Effector CD8-positive, alpha-beta T cell (primary cell): ENCODE data around the gene EFCAB12.

Experiments
- DNase-seq: peaks from one replicate; lab custom pipeline; 2025; lab: John Stamatoyannopoulos, UW
- total RNA-seq, 4 experiments: gene quantifications; one replicate each; lab custom pipeline; 2026; lab: John Stamatoyannopoulos, UW

EFCAB12 gene
- 1.6 to 4.3 (median 2.6) reads per million in 4 experiments for total RNA-seq

DNA sequence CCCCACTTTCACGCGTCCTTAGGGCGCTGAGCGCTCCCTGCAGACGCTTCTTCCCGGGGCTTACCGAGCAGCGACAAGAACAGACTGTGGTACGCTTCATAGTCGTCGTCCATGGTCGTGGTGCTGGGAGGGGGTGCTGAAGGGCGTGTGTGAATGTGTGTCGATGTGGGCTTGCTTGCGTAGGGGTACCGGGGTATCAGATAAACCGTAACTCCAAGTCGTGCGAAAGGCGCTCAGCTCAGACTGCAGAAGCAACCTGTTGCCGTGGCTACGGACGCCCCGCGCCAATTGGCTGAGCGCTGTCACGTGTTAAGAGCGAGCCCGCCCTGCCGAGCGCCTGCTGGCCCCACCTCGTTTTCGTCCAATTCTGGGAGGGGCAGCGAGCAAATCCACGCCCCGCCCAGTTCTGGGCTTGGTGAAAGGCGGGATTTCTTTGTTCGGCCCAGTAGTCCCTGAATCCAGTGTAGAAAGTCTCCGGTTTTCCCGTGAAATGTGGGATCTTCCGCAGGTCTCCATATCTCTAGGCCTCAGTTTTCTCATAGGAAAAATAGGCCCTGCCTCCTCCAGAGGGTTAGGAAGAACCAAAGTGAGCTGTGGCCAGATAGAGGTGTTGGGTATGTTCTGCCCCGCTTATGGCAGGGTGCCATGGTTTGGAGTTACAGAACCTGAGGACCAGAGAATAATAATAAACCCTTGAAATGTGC is at the start of gene EFCAB12:
Gene EFCAB12, minus strand, starts transcription at position 261 of the 704 bp plus-strand sequence. Its CDS starts 148 bp downstream, at position 113.
- peak; percentile 89 for DNase-seq

DNA sequence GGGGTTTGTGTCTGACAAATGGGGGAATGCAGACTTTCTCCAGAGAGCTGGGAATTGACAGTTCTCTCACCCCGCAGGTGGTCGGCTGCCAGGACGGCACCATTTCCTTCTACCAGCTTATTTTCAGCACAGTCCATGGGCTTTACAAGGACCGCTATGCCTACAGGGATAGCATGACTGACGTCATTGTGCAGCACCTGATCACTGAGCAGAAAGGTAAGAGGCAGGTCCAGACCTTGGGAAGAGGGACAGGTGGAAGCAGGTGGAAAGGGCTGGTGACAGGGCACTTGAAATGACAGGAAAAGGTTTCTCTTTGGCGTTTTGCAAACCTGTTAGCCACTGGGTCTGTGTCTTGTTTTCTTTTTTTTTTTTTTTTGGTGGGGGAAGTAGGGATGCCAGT is 48.1 kb upstream of the EFCAB12 start:
- no peak for DNase-seq

DNA sequence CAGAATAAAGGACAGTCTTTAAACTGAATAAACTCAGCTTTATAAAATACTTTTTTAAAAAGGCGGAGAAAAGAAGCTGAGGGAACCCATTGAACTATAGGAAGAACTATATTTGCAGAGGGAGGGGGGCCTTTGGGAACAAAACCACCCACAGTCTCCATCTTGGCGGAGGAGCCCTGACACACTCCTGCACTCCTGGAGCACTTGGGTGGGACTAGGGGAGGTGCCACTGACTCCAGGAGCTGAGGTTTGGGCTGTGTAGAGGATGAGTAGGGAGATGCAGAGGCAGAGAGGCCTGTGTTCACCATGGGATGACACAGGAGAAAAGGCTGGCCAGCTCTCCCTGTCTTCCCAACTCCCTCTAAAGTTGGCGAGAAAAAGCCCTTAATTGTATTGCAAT is 47.4 kb upstream of the EFCAB12 start:
- no peak for DNase-seq

DNA sequence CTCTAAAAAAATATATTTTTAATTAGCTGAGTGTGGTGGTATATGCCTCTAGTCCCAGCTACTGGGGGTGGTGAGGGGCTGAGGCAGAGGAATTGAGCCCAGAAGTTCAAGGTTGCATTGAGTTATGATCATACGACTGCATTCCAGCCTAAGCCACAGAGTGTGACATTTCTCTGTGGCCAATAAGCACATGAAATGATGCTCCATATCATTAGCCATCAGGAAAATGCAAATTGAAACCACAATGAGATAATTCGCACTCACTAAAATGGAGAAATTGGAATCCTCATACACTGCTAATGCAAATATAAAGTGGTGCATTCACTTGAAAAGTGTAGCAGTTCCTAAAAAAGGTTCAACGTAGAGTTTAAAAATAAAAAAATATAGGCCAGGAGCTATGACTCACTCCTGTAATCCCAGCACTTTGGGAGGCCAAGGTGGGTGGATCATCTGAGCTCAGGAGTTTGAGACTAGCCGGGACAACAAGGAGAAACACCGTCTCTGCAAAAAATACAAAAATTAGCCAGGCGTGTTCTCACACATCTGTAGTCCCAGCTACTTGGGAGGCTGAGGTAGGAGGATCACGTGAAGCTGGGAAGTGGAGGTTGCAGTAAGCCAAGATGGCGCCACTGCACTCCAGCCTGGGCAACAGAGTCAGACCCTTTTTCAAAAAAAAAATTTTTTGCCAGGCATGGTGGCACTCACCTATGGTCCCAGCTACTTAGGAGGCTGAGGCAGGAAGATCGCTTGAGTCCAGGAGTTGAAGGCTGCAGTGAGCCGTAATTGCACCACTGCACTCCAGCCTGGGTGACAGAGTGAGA is 46.8 kb upstream of the EFCAB12 start:
- no peak for DNase-seq

DNA sequence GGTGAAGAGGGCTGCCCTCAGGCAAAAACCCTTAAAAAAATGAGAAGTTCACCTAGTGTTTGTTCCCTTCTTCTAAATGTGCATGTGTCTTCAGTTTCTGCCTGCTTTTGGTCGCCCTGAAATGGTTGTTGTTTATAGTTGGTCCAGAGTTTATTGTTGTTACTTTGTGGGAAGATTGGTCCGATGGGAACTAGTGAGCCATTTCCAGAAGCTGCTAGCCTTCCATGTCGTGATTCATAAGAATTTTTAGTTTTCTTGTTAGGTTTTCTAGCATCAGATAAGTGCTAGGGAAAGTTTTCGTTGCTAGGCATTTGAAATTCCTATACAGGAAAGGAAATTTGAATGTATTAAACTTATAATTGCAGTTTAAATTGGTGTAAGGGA is 45.3 kb upstream of the EFCAB12 start:
- DNase-seq, result no peak

DNA sequence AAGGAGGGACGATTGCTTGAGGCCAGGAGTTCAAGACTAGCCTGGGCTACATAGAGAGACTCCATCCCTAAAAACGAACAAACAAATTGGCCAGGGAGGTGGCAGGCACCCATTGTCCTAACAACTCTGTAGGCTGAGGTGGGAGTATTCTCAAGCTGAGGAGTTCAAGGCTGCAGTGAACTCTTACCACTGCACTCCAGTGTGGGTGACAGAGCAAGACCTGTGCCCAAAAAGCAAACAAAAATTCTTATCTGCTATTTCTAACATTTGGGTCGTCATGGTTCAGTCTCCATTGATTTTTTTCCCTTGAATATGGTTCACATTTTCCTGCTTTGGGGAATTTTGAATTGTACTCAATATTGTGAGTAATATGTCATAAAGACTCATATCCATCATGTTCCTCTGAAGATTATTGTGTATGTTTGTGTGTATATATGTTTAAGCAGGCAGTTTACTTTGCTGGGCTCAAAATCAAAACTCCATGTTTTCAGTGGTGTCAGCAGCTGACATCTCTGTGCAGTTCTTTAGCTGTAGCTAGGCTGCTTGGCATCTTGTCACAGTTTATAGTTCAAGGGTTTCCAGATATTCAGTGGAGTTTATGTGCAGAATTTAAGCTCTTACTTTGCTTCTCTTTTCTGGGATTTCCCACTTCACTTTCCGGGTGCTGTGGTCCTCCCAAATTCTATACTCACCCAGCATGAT is 44.8 kb upstream of the EFCAB12 start:
- DNase-seq, result no peak

DNA sequence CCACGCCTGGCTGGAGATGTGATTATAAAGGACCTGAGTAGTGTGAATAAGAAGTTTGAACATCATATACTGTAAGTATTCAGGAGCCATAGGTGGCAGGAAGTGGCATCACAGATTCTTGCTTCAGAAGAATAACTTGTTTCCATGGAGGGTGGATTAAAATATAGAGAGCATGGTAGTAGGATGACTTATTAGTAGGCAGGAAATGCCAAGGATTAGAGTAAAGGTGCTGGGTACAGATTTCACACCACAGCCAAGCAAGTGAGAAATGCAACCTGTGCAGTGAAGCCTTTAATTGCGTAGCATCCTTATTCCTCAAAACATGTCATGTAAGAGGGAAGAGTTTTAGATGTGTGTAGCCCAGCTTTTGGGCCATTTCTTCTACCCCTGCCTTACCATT is 42.4 kb upstream of the EFCAB12 start:
- DNase-seq, result no peak

DNA sequence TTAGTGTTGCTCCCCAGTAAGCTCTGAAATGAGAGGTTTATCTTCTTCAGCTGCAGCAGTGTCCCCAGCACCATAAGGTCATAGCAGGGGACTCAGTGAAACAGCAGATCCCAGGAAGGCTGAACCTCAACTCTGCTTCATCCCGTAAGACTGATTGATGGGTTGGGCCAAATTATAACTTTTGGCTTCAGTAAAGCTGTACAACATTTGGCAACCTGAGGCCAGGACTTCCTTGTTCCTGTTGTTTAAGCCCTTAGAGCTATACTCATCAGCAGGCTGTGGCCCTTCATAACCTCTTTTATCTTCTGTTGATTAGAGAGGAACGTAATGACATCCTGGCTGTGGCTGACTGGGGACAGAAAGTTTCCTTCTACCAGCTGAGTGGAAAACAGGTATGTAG is 40.6 kb upstream of the EFCAB12 start:
- no peak for DNase-seq

DNA sequence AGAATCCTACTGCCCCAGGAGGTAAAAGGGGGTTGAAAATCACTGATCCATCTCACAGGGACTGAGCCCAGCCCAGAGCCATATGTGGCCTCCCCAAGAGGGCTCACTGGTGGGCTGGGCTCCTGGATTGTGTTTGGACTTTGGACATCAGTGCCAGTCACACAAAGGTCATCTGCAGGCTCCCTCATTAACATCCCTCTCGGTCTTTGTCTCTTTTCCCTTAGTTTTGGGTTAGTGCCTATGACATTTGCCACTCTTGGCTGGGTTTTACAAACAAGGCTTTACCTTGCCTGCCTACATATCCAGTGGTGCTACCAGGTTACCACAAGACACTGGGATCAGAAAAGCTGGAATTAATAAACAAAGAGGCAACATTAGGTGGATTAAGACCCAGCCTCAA is 39.5 kb upstream of the EFCAB12 start:
- DNase-seq, result no peak

DNA sequence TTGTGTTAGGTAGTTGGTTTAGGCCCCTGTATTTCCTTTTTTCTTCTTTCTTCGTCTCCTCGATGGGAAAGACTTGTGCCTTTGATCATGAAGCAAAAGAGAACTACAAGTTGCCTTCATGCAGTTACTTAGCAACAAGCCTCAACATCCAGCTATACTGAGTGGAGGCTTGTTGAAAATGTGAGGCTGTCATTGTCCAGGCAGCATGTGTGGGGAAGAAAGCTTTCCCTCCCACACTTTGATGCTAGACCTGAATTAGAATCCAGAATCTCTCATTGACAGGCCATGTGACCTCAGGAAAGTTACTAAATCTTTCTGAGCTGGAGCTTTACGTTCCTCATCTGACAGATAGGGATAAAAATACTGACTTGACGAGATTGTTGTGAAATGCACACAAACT is 35.3 kb upstream of the EFCAB12 start:
- no peak for DNase-seq

DNA sequence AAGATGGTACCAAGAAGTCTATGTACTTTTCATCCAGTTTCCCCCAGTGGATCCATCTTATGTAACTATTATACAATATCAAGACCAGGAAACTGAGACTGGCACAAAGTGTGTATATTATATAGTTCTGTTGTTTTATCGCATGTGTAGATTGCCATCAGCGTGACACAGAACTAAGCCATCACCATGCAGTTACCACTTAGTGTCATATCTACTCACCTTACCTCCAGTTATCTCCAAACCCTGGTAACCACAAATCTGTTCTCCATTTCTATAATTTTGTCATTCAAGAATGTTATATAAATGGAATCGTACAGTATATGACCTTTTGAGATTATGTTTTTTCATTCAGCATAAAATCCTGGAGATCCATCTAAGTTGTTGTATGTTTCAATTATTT is 34.7 kb upstream of the EFCAB12 start:
- DNase-seq, result no peak

DNA sequence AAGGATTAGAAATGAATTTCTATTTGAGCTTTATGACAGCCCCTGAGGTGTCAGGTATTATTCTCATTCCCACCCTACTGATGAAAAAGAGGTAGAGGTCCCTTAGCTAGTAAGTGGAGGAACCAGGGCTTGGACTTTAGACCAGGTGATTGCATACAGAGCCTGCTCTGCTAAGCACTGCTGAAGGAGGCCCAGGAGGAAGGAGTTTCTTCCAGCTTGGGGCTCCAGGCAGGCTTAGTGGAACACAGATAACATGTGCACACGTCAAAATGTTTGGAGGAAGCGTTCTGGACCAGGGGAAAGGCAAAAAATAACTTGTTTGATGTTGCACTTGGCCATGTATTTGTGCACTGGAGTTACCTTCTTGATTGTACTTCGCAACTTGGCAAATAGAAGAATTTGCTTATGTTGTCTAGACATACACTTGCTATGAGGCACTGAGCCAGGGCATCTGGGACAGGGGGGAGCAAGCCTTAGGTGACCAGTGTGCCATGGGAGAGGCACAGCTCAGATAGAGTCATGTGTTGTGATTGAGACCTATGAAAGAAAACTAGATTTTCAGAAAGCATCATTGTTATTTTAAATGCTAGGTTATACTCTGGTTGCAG is 34.0 kb upstream of the EFCAB12 start:
- DNase-seq, result no peak

DNA sequence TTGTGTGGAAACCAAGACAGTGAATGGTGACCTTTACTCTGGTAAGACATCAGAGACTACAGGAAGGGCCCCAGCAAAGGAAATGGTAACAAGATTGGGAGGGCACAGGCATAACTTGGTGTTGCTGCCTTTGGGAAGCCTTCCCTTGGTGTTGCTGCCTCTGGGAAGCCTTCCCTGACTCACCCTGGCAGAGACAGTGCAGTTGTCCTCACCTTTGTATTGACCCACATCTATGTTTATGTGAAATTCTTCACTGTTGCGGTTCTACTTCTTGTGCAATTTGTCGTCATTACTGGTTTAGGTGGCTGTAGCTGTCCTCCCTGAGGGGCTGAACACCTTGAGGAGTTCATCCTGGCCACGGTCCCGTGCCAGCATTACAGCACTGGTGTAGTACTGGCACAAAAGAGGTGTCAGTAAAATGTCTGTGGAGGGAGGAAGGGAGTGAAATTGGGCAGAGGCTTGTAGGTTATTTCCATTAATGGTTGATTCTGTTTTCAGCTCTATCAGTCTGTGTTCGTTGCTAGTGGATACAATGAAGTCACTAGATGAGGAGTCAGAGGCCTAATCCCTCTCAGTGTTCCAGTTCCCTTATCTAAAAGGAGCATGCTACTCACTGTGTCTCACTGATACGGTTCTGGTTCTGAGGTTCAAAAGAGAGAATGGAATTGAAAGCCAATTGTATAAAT is 33.2 kb upstream of the EFCAB12 start:
- no peak for DNase-seq

DNA sequence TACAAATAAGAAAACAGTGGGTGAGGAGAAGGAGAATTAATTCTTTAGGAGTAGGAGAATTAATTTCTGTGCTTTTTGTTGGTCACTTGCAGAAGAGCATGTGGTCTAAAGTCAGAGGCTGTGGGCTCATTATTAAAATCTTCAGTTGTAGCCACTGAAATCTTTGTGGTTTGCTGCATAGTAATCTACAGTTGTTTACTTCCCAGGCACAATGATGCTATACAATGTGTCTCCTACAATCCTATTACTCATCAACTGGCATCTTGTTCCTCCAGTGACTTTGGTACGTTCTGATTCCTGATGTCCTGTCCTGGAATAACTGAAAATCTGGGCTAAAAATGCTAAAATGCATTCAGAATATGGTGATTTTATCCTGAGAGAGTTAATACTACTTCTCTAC is 32.6 kb upstream of the EFCAB12 start:
- no peak for DNase-seq

DNA sequence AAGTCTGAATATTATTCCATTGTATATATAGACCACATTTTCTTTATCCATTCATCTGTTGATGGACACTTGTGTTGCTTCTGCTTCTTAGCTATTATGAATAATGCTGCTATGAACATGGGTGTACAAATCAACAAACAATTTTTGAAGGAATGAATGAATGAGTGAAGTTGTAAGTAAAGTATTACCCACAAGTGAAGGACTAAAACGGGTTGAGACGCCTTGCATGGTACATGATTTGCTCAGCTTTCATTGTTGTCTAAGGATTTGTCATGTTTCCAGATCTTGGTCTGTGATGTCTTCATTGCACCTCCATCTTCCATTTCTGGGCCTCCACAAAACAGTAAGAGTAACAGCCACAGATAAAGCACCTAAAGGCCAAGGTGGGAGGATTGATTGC is 32.1 kb upstream of the EFCAB12 start:
- DNase-seq, result no peak

DNA sequence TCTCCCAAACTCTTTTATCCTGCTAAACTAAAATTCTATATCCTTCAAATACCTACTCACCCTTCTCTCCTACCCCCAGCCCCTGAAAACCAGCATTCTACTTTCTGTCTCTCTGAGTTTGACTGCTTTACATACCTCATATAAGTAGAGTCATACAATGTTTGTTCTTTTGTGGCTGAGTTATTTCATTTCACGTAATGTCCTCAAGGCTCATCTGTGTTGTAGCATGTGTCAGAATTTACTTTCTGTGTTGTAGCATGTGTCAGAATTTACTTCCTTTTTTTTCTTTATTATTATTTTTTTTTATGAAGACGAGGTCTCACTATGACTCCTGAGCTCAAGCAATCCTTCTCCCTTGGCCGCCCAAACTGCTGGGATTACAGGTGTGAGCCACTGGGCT is 31.7 kb upstream of the EFCAB12 start:
- no peak for DNase-seq

DNA sequence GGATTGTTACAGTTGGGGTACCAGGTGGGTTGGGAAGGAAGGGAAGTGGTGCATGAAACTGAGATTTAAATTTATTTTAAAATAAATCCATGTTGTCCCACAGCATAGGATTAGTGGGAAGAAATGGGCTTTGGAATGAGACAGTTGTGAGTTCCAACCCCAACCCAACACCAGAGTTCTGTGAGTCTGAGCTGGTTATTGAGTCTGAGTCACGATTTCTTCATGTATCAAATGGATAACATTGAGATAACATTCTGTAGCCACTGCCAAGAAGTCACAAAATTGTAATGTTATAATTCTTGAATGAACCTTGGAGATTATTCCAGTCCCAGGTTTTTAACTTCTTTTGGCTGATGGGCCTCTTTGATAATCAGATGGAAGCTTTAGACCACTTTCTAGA is 25.3 kb upstream of the EFCAB12 start:
- no peak for DNase-seq

DNA sequence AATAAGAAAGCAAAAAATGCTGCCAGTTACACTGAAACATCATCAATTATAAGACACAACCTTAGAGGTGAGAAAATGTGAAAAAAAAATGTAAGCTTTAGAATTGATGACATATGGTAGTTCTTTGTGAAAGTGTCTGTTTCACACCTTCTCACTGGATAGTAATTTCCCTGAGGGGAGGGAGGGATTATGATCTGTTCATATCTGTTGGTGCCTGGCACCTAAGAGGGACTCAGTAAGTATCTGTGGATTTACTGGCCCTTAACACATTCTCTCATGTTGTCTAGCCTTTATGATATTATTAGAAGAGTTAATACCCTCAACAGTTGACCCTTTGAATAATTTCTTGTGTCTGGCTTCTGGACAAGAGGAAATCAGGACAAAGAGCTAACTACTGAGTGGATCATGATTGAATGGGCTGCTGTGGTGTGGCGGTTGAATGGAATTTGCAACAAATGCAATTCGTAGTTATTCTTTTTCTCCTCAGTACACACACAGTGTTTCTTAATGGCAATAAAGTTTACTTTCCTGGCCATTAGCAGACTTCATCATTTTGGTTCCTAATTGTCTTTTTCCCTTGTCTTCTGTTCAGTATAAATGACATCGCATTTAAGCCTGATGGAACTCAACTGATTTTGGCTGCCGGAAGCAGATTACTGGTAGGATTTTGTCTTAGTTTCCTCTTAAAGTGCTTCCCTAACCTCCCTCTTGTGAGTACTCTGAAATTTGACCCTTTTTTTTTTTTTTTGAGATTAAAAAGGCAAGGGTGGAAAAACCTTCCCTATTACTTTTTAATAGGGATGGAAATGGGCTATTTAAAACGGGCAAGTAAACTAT is 21.1 kb upstream of the EFCAB12 start:
- no peak for DNase-seq

DNA sequence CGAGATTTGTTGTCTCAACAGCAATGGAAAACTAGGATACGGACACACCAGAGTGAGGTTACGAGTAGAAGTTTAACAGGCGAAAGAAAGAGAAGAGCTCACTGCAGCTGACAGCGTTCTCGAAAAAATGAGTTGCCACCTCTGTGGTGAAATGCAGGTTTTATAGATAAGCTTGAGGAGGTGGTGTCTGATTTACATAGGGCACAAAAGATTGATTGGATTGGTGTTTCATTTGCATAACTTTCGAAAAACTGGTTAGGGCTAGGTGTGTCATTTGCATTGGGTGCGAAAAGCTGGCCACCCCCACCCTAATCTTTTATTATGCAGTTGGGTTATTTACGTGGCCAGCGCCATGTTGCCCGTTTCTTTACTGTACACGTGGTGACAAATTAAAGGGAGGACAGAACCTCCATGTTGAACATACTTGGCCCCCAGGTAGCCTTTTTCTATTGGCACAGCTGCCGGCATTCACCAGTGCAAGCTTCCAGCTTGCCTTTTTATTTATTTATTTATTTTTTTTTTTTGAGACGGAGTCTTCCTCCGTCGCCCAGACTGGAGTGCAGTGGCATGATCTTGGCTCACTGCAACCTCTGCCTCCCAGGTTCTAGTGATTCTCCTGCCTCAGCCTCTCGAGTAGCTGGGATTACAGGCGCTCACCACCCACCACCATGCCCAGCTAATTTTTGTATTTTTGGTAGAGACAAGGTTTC is 19.9 kb upstream of the EFCAB12 start:
- no peak for DNase-seq

DNA sequence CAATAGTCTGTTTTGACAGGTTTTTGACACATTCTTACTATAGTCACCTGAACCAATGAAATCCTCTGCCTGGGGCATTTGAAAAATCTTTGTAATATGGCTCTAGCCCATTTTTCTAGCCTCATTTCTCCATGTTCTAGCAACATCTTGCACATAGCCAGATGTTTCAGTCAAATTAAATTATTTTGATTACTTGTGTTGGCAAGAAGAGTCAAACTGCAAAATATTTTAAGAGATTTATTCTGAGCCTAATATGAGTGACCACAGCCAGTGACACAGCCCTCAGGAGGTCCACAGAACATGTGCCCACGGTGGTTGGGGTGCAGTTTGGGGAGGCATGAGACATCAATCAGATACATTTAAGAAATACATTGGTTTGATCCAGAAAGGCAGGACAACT is 18.5 kb upstream of the EFCAB12 start:
- DNase-seq, result no peak
